HuH-7.5 (cell line): ENCODE results near the gene DGLUCY.
A peak's percentile ranks its signal among the peaks of the same experiment; 100 is the strongest.
"Not testable (repeated sequence)": the region's sequence is repeated elsewhere in the genome, so short reads cannot be mapped to it uniquely, and the experiment has no call there.

Experiments used
- DNase-seq: peaks from one replicate; pipeline ENCODE4 v3.0.0; 2011; ENCODE audit warnings: low spot score

The DGLUCY gene

GRCh38 chr14:91113829-91114078, at the start of gene DGLUCY:
Gene DGLUCY, plus strand, starts transcription at chr14:91114073. Its CDS starts 46,222 bp downstream, at chr14:91160295.
- DNase-seq, result peak; percentile 42

- no peak for DNase-seq
These were observed 48.6 kb upstream of the DGLUCY start for GRCh38 chr14:91065266-91065665.

- DNase-seq, result no peak
These were observed 46.7 kb upstream of the DGLUCY start for GRCh38 chr14:91067186-91067585.

- no peak for DNase-seq
These were observed 45.2 kb upstream of the DGLUCY start for GRCh38 chr14:91068642-91069041.

GRCh38 chr14:91070572-91070971, 43.3 kb upstream of the DGLUCY start:
- DNase-seq, result no peak

- DNase-seq, result no peak
These were observed 38.3 kb upstream of the DGLUCY start for GRCh38 chr14:91075553-91075952.

GRCh38 chr14:91078095-91078737, 35.7 kb upstream of the DGLUCY start:
- DNase-seq, result no peak

GRCh38 chr14:91080071-91080470, 33.8 kb upstream of the DGLUCY start:
- DNase-seq, result no peak

GRCh38 chr14:91082282-91082681, 31.6 kb upstream of the DGLUCY start:
- no peak for DNase-seq

- no peak for DNase-seq
These were observed 29.4 kb upstream of the DGLUCY start for GRCh38 chr14:91084516-91084915.

GRCh38 chr14:91087470-91087869, 26.4 kb upstream of the DGLUCY start:
- not testable (repeated sequence) for DNase-seq

GRCh38 chr14:91088585-91089235, 25.2 kb upstream of the DGLUCY start:
- no peak for DNase-seq

GRCh38 chr14:91089958-91090535, 23.8 kb upstream of the DGLUCY start:
- DNase-seq, result no peak

- DNase-seq, result no peak
These were observed 23.1 kb upstream of the DGLUCY start for GRCh38 chr14:91090743-91091142.

- no peak for DNase-seq
These were observed 21.8 kb upstream of the DGLUCY start for GRCh38 chr14:91092073-91092472.

GRCh38 chr14:91093743-91094472, 20.0 kb upstream of the DGLUCY start:
- not testable (repeated sequence) for DNase-seq

- DNase-seq, result no peak
These were observed 19.1 kb upstream of the DGLUCY start for GRCh38 chr14:91094772-91095171.

- no peak for DNase-seq
These were observed 18.7 kb upstream of the DGLUCY start for GRCh38 chr14:91095178-91095577.

GRCh38 chr14:91097657-91098056, 16.2 kb upstream of the DGLUCY start:
- not testable (repeated sequence) for DNase-seq

- no peak for DNase-seq
These were observed 15.3 kb upstream of the DGLUCY start for GRCh38 chr14:91098591-91098990.

GRCh38 chr14:91100102-91100501, 13.8 kb upstream of the DGLUCY start:
- DNase-seq, result no peak

- no peak for DNase-seq
These were observed 10.8 kb upstream of the DGLUCY start for GRCh38 chr14:91103116-91103515.

GRCh38 chr14:91108941-91109611, 4.8 kb upstream of the DGLUCY start:
- no peak for DNase-seq
